HG03460 (cell line): ENCODE data around the gene BRPF1.

Experiments used
- ATAC-seq: cut with Tn5 transposase; IDR thresholded peaks from one replicate; pipeline ENCODE4 v1.9.1; 2021; ENCODE audit not compliant: unreplicated experiment

BRPF1 gene

GRCh38 chr3:9703240-9703639 lies 28.3 kb upstream of the BRPF1 start:
- no peak for ATAC-seq

GRCh38 chr3:9703736-9704346 lies 27.7 kb upstream of the BRPF1 start, which contains the start of gene CPNE9:
TSS of gene CPNE9 (plus strand) at chr3:9703833. CDS start at chr3:9703997, 164 bp downstream.
- no peak for ATAC-seq

- no peak for ATAC-seq
Observed at GRCh38 chr3:9704347-9705322, 26.9 kb upstream of the BRPF1 start.

GRCh38 chr3:9710174-9710739 lies 21.3 kb upstream of the BRPF1 start:
- no peak for ATAC-seq

- no peak for ATAC-seq
Observed at GRCh38 chr3:9712415-9712814, 19.1 kb upstream of the BRPF1 start.

GRCh38 chr3:9713142-9713541 lies 18.4 kb upstream of the BRPF1 start:
- no peak for ATAC-seq

- ATAC-seq: no peak
Observed at GRCh38 chr3:9715136-9715535, 16.4 kb upstream of the BRPF1 start.

GRCh38 chr3:9715764-9716437 lies 15.6 kb upstream of the BRPF1 start:
- no peak for ATAC-seq

GRCh38 chr3:9716801-9717555 lies 14.6 kb upstream of the BRPF1 start:
- no peak for ATAC-seq

- no peak for ATAC-seq
Observed at GRCh38 chr3:9717563-9717962, 14.0 kb upstream of the BRPF1 start.

GRCh38 chr3:9718118-9718517 lies 13.4 kb upstream of the BRPF1 start:
- no peak for ATAC-seq

- ATAC-seq: no peak
Observed at GRCh38 chr3:9721015-9721699, 10.4 kb upstream of the BRPF1 start.

- ATAC-seq: no peak
Observed at GRCh38 chr3:9721700-9722060, 9.9 kb upstream of the BRPF1 start.

GRCh38 chr3:9725775-9726515 lies 5.6 kb upstream of the BRPF1 start:
- no peak for ATAC-seq

- no peak for ATAC-seq
Observed at GRCh38 chr3:9727041-9727595, 4.4 kb upstream of the BRPF1 start.

- no peak for ATAC-seq
Observed at GRCh38 chr3:9727743-9728142, 3.8 kb upstream of the BRPF1 start.

- ATAC-seq: no peak
Observed at GRCh38 chr3:9729419-9729818, 2.1 kb upstream of the BRPF1 start.

GRCh38 chr3:9730657-9731205 lies 804 bp upstream of the BRPF1 start:
- ATAC-seq: peak; percentile 41
